GM18870 (cell line): ENCODE results near the gene ZFP42.
"Not testable (repeated sequence)": the region's sequence is repeated elsewhere in the genome, so short reads cannot be mapped to it uniquely, and the experiment has no call there.

Source experiments
- ATAC-seq: cut with Tn5 transposase; IDR thresholded peaks from one replicate; pipeline ENCODE4 v1.9.1; 2021; ENCODE audit warnings: moderate library complexity; ENCODE audit not compliant: unreplicated experiment

The ZFP42 gene

GRCh38 chr4:187995322-187996207 is at the start of gene ZFP42:
ZFP42 (plus strand) TSS chr4:187995771; CDS start chr4:188002808, 7,037 bp downstream.
- ATAC-seq = no peak

- ATAC-seq = no peak
These were observed 34.4 kb upstream of the ZFP42 start for GRCh38 chr4:187961171-187961570.

GRCh38 chr4:187961961-187962360 is 33.6 kb upstream of the ZFP42 start:
- ATAC-seq = no peak

- ATAC-seq = no peak
These were observed 32.6 kb upstream of the ZFP42 start for GRCh38 chr4:187962926-187963325.

GRCh38 chr4:187965726-187966125 is 29.8 kb upstream of the ZFP42 start:
- ATAC-seq = no peak

GRCh38 chr4:187972135-187972534 is 23.4 kb upstream of the ZFP42 start:
- no peak for ATAC-seq

GRCh38 chr4:187983746-187984145 is 11.8 kb upstream of the ZFP42 start:
- ATAC-seq = no peak

GRCh38 chr4:187992971-187993370 is 2.6 kb upstream of the ZFP42 start:
- ATAC-seq = no peak

GRCh38 chr4:187993827-187994226 is 1.7 kb upstream of the ZFP42 start:
- ATAC-seq = no peak

GRCh38 chr4:187996502-187997177 is 1.1 kb downstream of the ZFP42 start:
- no peak for ATAC-seq

- ATAC-seq = not testable (repeated sequence)
These were observed 2.4 kb downstream of the ZFP42 start for GRCh38 chr4:187997991-187998390.

GRCh38 chr4:187999406-187999932 is 3.9 kb downstream of the ZFP42 start:
- no peak for ATAC-seq

GRCh38 chr4:188002323-188002722 is 6.8 kb downstream of the ZFP42 start:
- ATAC-seq = no peak

- no peak for ATAC-seq
These were observed 7.2 kb downstream of the ZFP42 start for GRCh38 chr4:188002751-188003150.

- ATAC-seq = no peak
These were observed 10.0 kb downstream of the ZFP42 start for GRCh38 chr4:188005561-188005960.

GRCh38 chr4:188006285-188006848 is 10.8 kb downstream of the ZFP42 start:
- no peak for ATAC-seq

GRCh38 chr4:188008377-188008776 is 12.8 kb downstream of the ZFP42 start:
- ATAC-seq = no peak

- no peak for ATAC-seq
These were observed 16.9 kb downstream of the ZFP42 start for GRCh38 chr4:188012426-188012945.

GRCh38 chr4:188015025-188015940 is 19.7 kb downstream of the ZFP42 start:
- no peak for ATAC-seq

- ATAC-seq = no peak
These were observed 21.2 kb downstream of the ZFP42 start for GRCh38 chr4:188016754-188017153.
